Stomach (tissue), 9 donors: Measurements from ENCODE around the gene CDHR3. TPM values are rescaled to one million over a fixed set of nuclear protein-coding genes. Genes with fewer than 3 reads are reported as not detected.

Source experiments
- DNase-seq, 2 donors: peaks; one replicate each; pipeline versions ENCODE4 v3.0.0 to v3.0.0-alpha.2; 2013 to 2019
- H3K27ac ChIP-seq, 5 donors: fragments of 200-600 bp in 4 of 5; sonication (generic) in 4 of 5; one replicate each; pipeline ENCODE4 v1.5.1; 2013 to 2019; ENCODE audit warnings: mild to moderate bottlenecking in 1 of 5, moderate library complexity in 1 of 5
- H3K27me3 ChIP-seq, 3 donors: fragments of 200-600 bp; sonication (generic); one replicate each; pipeline ENCODE4 v1.5.1; 2017 to 2019; ENCODE audit warnings: mixed run types in 1 of 3
- H3K36me3 ChIP-seq, 4 donors: fragments of 200-600 bp; sonication (generic); 1 replicate in 3 of 4; 2 replicates in 1 of 4; pipeline ENCODE4 v1.5.1; 2016 to 2019
- H3K4me1 ChIP-seq, 4 donors: fragments of 200-600 bp; sonication (generic); one replicate each; pipeline ENCODE4 v1.5.1; 2016 to 2019
- H3K4me3 ChIP-seq, 4 donors: fragments of 200-600 bp; sonication (generic) in 3 of 4; one replicate each; pipeline ENCODE4 v1.5.1; 2016 to 2019; ENCODE audit warnings: mild to moderate bottlenecking in 1 of 4
- H3K9me3 ChIP-seq, 4 donors: fragments of 200-600 bp; sonication (generic); one replicate each; pipeline ENCODE4 v1.5.1; 2016 to 2019
- CTCF ChIP-seq, 7 experiments: fragments of 450-650 bp in 4 of 7; fragments of 200-600 bp in 3 of 7; sonication (generic) in 3 of 7; IDR thresholded peaks; one replicate each; pipeline ENCODE4 v1.5.1; 2016 to 2019; ENCODE audit warnings: antibody characterized with exemption in 7 of 7, control low read depth in 2 of 7, mild to moderate bottlenecking in 1 of 7
- EP300 ChIP-seq: sonication (generic); formaldehyde crosslinking; IDR thresholded peaks from one replicate; pipeline ENCODE4 v1.6.1; 2017; ENCODE audit warnings: antibody characterized with exemption
- POLR2A ChIP-seq, 4 donors: fragments of 450-650 bp; IDR thresholded peaks; one replicate each; pipeline ENCODE4 v1.6.1; 2016; ENCODE audit warnings: antibody characterized with exemption in 4 of 4, control low read depth in 2 of 4, mild to moderate bottlenecking in 1 of 4, moderate library complexity in 1 of 4
- POLR2AphosphoS5 ChIP-seq, 3 donors: sonication (generic); formaldehyde crosslinking; IDR thresholded peaks; one replicate each; pipeline ENCODE4 v1.6.1; 2016; ENCODE audit warnings: antibody characterized with exemption in 3 of 3
- WGBS, 5 donors: extraction: QIAGEN DNeasy Blood & Tissue Kit in 3 of 5; methylation state at CpG; one replicate each; pipeline versions ENCODE4 v1.1.5 to v1.1.7; 2013 to 2018; 5-methylcytosine and 5-hydroxymethylcytosine counted together
- intact Hi-C: fragments of 100-400 bp; cut with DNase I; formaldehyde crosslinking; loops from one replicate; pipeline ENCODE4 v1.15.1; 2023; ENCODE audit warnings: low total_unique reads
- polyA plus RNA-seq, 3 donors: library from polyadenylated mRNA; stranded (reverse); fragments of 200-250 nt; gene quantifications; one replicate each; pipeline ENCODE4 v1.2.3, GENCODE V29; 2013
- total RNA-seq, 5 donors: library from RNA; depleted of rRNA; stranded (reverse); fragments of >200 nt; gene quantifications; one replicate each; pipeline versions ENCODE4 v1.1.0 to v1.2.3, GENCODE V29; 2014 to 2016
- donor health status: healthy with polysubstance abuse.
- donor health status: Bipolar disorder and iron deficiency.
- donor health status: healthy.

CDHR3 gene
- total and polyA plus RNA-seq, 8 donors = 1.2 to 62.5 (median 10.6) TPM

- 77 to 97% (median 91%) methylated on average over 2 of the region's 2 CpGs for WGBS, 5 donors
- Histone ChIP-seq H3K9me3 (no peaks in the 10 kb centered on the region), H3K27ac (no peak overlapping the region)
These were observed 8.8 kb downstream of the CDHR3 start for GRCh38 chr7:105971845-105972244.

GRCh38 chr7:105972276-105972675 lies 9.2 kb downstream of the CDHR3 start:
- Histone ChIP-seq H3K4me3 (no peak overlapping the region), H3K27ac (no peak overlapping the region), H3K9me3 (no peaks in the 10 kb centered on the region), H3K27me3 (no peaks in the 10 kb centered on the region), H3K4me1 (peaks cover 0 to 9% (median 0%) of the 10 kb centered on the region in 4 donors), H3K36me3 (no peaks in the 10 kb centered on the region)
- no peak for TF ChIP-seq EP300
- no peak for TF ChIP-seq POLR2A (IDR thresholded peaks at IDR 0.05)
- no peak for TF ChIP-seq CTCF (IDR thresholded peaks at IDR 0.05)
- no peak for TF ChIP-seq POLR2AphosphoS5 (IDR thresholded peaks at IDR 0.05)
- 59 to 88% (median 67%) methylated on average over 4 of the region's 4 CpGs for WGBS, 5 donors
- DNase-seq = no peak
- intact Hi-C loops = no loop called here

More at GRCh38 chr7:105971845-105972244, 8.8 kb downstream of the CDHR3 start:
- Histone ChIP-seq H3K36me3 (no peaks in the 10 kb centered on the region), H3K4me3 (no peak overlapping the region), H3K4me1 (peaks cover 0 to 9% (median 0%) of the 10 kb centered on the region in 4 donors), H3K27me3 (no peaks in the 10 kb centered on the region)
- no peak for TF ChIP-seq POLR2A (IDR thresholded peaks at IDR 0.05)
- no peak for TF ChIP-seq EP300
- TF ChIP-seq CTCF (IDR thresholded peaks at IDR 0.05) = no peak
- TF ChIP-seq POLR2AphosphoS5 (IDR thresholded peaks at IDR 0.05) = no peak
- intact Hi-C loops = no loop called here
- no peak for DNase-seq

- intact Hi-C loops = no loop called here
- Histone ChIP-seq H3K36me3 (no peaks in the 10 kb centered on the region), H3K4me1 (peaks cover 0 to 9% (median 0%) of the 10 kb centered on the region in 4 donors), H3K9me3 (no peaks in the 10 kb centered on the region), H3K4me3 (no peak overlapping the region), H3K27ac (no peak overlapping the region), H3K27me3 (no peaks in the 10 kb centered on the region)
- 82 to 90% (median 88%) methylated on average over 5 of the region's 5 CpGs for WGBS, 5 donors
- DNase-seq = no peak
- TF ChIP-seq CTCF (IDR thresholded peaks at IDR 0.05) (no peak), EP300 (no peak), POLR2A (IDR thresholded peaks at IDR 0.05) (no peak)
These were observed 11.4 kb downstream of the CDHR3 start for GRCh38 chr7:105974471-105974870.

GRCh38 chr7:105975770-105976417 lies 12.8 kb downstream of the CDHR3 start:
- Histone ChIP-seq H3K9me3 (no peaks in the 10 kb centered on the region), H3K4me3 (no peak overlapping the region), H3K36me3 (no peaks in the 10 kb centered on the region), H3K27ac (no peak overlapping the region), H3K4me1 (peaks cover 0 to 9% (median 0%) of the 10 kb centered on the region in 4 donors), H3K27me3 (no peaks in the 10 kb centered on the region)
- DNase-seq = peak in 1 of 2 donors; percentile 33
- TF ChIP-seq POLR2AphosphoS5 (IDR thresholded peaks at IDR 0.05) (no peak), POLR2A (IDR thresholded peaks at IDR 0.05) (no peak), EP300 (no peak), CTCF (IDR thresholded peaks at IDR 0.05) (no peak)
- intact Hi-C loops = no loop called here
- 46 to 66% (median 50%) methylated on average over 7 to 8 of the region's 8 CpGs for WGBS, 5 donors
